HG03066 (cell line): ENCODE results near the gene SBF1.
"Not testable (repeated sequence)": the region's sequence is repeated elsewhere in the genome, so short reads cannot be mapped to it uniquely, and the experiment has no call there.

Source experiments
- ATAC-seq: cut with Tn5 transposase; IDR thresholded peaks from one replicate; pipeline ENCODE4 v1.9.1; 2021; ENCODE audit warnings: low read depth; ENCODE audit not compliant: unreplicated experiment

The SBF1 gene

GRCh38 chr22:50406416-50407170, 68.2 kb downstream of the SBF1 start:
- no peak for ATAC-seq

- ATAC-seq, result no peak
These were observed 71.1 kb downstream of the SBF1 start for GRCh38 chr22:50403701-50404101.

GRCh38 chr22:50401907-50402306, 72.9 kb downstream of the SBF1 start:
- ATAC-seq, result no peak

GRCh38 chr22:50400931-50401330, 73.9 kb downstream of the SBF1 start:
- no peak for ATAC-seq

- ATAC-seq, result no peak
These were observed 74.4 kb downstream of the SBF1 start for GRCh38 chr22:50400406-50400805.

GRCh38 chr22:50399751-50400331, 75.0 kb downstream of the SBF1 start:
- ATAC-seq, result no peak

- ATAC-seq, result no peak
These were observed 75.8 kb downstream of the SBF1 start for GRCh38 chr22:50398831-50399648.

- not testable (repeated sequence) for ATAC-seq
These were observed 77.3 kb downstream of the SBF1 start for GRCh38 chr22:50397371-50398060.

- ATAC-seq, result no peak
These were observed 78.0 kb downstream of the SBF1 start for GRCh38 chr22:50396751-50397370.
